HS-5 (cell line): ENCODE measurements around the gene WDR27.
"Not testable (repeated sequence)": the region's sequence is repeated elsewhere in the genome, so short reads cannot be mapped to it uniquely, and the experiment has no call there.

Experiments used
- DNase-seq: peaks from one replicate; pipeline ENCODE4 v3.0.0-alpha.2; 2012; ENCODE audit warnings: low read depth

Gene WDR27

GRCh38 chr6:169601129-169601528 lies 100.7 kb downstream of the WDR27 start:
- not testable (repeated sequence) for DNase-seq

- DNase-seq = no peak
Observed at GRCh38 chr6:169592558-169592957, 109.3 kb downstream of the WDR27 start.

GRCh38 chr6:169591616-169592015 lies 110.2 kb downstream of the WDR27 start:
- DNase-seq = no peak

- DNase-seq = no peak
Observed at GRCh38 chr6:169590376-169590939, 111.4 kb downstream of the WDR27 start.

- DNase-seq = no peak
Observed at GRCh38 chr6:169589699-169590257, 112.1 kb downstream of the WDR27 start.

- no peak for DNase-seq
Observed at GRCh38 chr6:169589293-169589692, 112.5 kb downstream of the WDR27 start.

GRCh38 chr6:169587975-169588374 lies 113.9 kb downstream of the WDR27 start:
- no peak for DNase-seq

- no peak for DNase-seq
Observed at GRCh38 chr6:169583886-169584541, 117.8 kb downstream of the WDR27 start.

- no peak for DNase-seq
Observed at GRCh38 chr6:169579407-169580111, 122.3 kb downstream of the WDR27 start.

GRCh38 chr6:169577974-169578373 lies 123.9 kb downstream of the WDR27 start:
- no peak for DNase-seq

- DNase-seq = no peak
Observed at GRCh38 chr6:169577236-169577635, 124.6 kb downstream of the WDR27 start.

- no peak for DNase-seq
Observed at GRCh38 chr6:169575821-169576220, 126.0 kb downstream of the WDR27 start.

GRCh38 chr6:169575365-169575764 lies 126.5 kb downstream of the WDR27 start:
- no peak for DNase-seq

- no peak for DNase-seq
Observed at GRCh38 chr6:169574420-169574819, 127.4 kb downstream of the WDR27 start.

- DNase-seq = no peak
Observed at GRCh38 chr6:169573883-169574282, 127.9 kb downstream of the WDR27 start.

- no peak for DNase-seq
Observed at GRCh38 chr6:169571123-169571962, 130.5 kb downstream of the WDR27 start.

- no peak for DNase-seq
Observed at GRCh38 chr6:169568314-169569087, 133.3 kb downstream of the WDR27 start.

GRCh38 chr6:169567819-169568218 lies 134.0 kb downstream of the WDR27 start:
- DNase-seq = no peak

GRCh38 chr6:169566961-169567750 lies 134.7 kb downstream of the WDR27 start:
- no peak for DNase-seq

- no peak for DNase-seq
Observed at GRCh38 chr6:169566319-169566718, 135.5 kb downstream of the WDR27 start.
